ENCODE results near the gene MACROD1.
A peak's percentile ranks its signal among the peaks of the same experiment; 100 is the strongest.

Gene MACROD1

GRCh38 chr11:64000740-64001483 is 165.0 kb downstream of the MACROD1 start:
- TF ChIP-seq, protein P1, sequence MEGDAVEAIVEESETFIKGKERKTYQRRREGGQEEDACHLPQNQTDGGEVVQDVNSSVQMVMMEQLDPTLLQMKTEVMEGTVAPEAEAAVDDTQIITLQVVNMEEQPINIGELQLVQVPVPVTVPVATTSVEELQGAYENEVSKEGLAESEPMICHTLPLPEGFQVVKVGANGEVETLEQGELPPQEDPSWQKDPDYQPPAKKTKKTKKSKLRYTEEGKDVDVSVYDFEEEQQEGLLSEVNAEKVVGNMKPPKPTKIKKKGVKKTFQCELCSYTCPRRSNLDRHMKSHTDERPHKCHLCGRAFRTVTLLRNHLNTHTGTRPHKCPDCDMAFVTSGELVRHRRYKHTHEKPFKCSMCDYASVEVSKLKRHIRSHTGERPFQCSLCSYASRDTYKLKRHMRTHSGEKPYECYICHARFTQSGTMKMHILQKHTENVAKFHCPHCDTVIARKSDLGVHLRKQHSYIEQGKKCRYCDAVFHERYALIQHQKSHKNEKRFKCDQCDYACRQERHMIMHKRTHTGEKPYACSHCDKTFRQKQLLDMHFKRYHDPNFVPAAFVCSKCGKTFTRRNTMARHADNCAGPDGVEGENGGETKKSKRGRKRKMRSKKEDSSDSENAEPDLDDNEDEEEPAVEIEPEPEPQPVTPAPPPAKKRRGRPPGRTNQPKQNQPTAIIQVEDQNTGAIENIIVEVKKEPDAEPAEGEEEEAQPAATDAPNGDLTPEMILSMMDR (conservative IDR thresholded peaks at IDR 0.05; ENCODE audit: control insufficient read depth, insufficient read depth, low read depth, low read length): no peak
- H3K4me3 ChIP-seq (ENCODE audit: control insufficient read depth, low read depth, low read length): peak overlapping the region; percentile 12
- DNase-seq (ENCODE audit: low read depth): no peak

GRCh38 chr11:64000026-64000739 is 165.7 kb downstream of the MACROD1 start:
- peak; percentile 69 for DNase-seq (ENCODE audit: low read depth)
- TF ChIP-seq, protein P1 (conservative IDR thresholded peaks at IDR 0.05; ENCODE audit: control insufficient read depth, insufficient read depth, low read depth, low read length): no peak
- H3K4me3 ChIP-seq (ENCODE audit: control insufficient read depth, low read depth, low read length): peak overlapping the region; percentile 12

GRCh38 chr11:63999349-64000025 is 166.4 kb downstream of the MACROD1 start:
- H3K4me3 ChIP-seq (ENCODE audit: control insufficient read depth, low read depth, low read length): peak overlapping the region; percentile 2

GRCh38 chr11:63998558-63999348 is 167.2 kb downstream of the MACROD1 start:
- TF ChIP-seq, protein P1 (conservative IDR thresholded peaks at IDR 0.05; ENCODE audit: control insufficient read depth, insufficient read depth, low read depth, low read length): no peak
- no peak for DNase-seq (ENCODE audit: low read depth)
- no peak overlapping the region for H3K4me3 ChIP-seq (ENCODE audit: control insufficient read depth, low read depth, low read length)

More at GRCh38 chr11:63999349-64000025, 166.4 kb downstream of the MACROD1 start:
- TF ChIP-seq, protein P1 (conservative IDR thresholded peaks at IDR 0.05; ENCODE audit: control insufficient read depth, insufficient read depth, low read depth, low read length): no peak
- DNase-seq (ENCODE audit: low read depth): peak; percentile 70

DNA sequence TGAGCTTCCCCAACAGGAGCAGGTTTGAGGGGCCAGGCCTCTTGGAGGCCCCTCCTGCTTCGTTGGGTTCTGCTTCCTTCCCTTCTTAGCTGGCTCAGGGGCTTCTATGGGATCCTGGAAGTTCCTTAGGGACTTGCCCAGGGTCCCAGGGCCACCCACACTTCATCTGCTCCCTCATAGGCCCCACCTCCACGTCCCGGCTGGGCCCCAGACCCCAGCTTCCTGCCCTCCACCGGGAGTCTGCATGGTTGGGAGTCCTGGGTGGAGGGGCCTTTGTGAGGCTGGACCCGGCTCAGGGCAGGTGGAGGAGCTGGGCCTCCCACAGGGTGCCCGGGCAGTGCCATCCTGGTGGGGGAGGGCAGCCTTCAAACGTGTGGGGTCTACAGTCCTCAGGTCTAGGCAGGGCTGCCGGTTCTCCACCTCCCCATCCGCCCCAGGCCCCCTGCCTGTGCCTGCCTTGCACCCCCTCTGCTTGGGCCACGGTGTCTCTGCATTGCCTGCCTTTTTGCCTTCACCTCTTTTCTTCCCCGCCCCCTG is 168.0 kb downstream of the MACROD1 start:
- TF ChIP-seq, protein P1 (conservative IDR thresholded peaks at IDR 0.05; ENCODE audit: control insufficient read depth, insufficient read depth, low read depth, low read length): no peak
- no peak for DNase-seq (ENCODE audit: low read depth)
- H3K4me3 ChIP-seq (ENCODE audit: control insufficient read depth, low read depth, low read length): no peak overlapping the region

All from fibroblast of mammary gland (primary cell).